ENCODE measurements around the gene LARP1. TPM values are rescaled to one million over a fixed set of nuclear protein-coding genes. Genes with fewer than 3 reads are reported as not detected.
"Not testable (repeated sequence)": the region's sequence is repeated elsewhere in the genome, so short reads cannot be mapped to it uniquely, and the experiment has no call there.

Gene LARP1
- total RNA-seq, 1 donor from 2014 or later, result 231 TPM

DNA sequence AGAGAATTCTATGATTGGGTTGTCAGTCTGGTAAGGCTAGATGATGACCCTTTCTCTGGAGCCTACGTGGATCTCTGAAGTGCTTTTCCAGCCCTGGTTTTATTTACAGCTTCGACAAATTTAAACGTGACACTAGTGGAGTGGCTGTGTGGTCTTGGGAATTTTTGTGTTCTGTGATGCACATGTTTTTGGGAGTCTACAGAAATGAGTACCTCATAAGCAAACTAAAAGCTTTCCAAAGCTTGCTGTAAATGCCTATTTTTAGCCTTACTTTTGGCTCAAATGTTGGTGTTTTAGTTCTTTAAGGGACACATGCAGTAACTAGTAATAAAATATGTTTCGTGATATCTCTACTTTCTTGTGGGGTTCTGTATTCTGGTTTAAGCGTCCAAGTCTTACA, 3.3 kb downstream of the LARP1 start:
- POLR2A ChIA-PET, result interaction anchor here (1.2 to 1.4 kb wide), 2 partner anchors 12 to 100 kb away, joined by 4 to 5 read pairs; partner anchors contain the start of gene CNOT8
- H3K36me3 Mint-ChIP-seq (ENCODE audit: low read depth), result peaks cover 10% of the 10 kb centered on the region
- intact Hi-C loops (cut with micrococcal nuclease), result loop anchor here (1.0 to 5.0 kb wide), 2 partner anchors 9 to 34 kb away; no protein-coding TSS in a partner anchor
- H3K4me3 Mint-ChIP-seq, result peak overlapping the region; percentile 79
- H3K4me1 Mint-ChIP-seq, result peaks cover 74% of the 10 kb centered on the region
- H3K9me3 Mint-ChIP-seq, result no peaks in the 10 kb centered on the region
- ATAC-seq (ENCODE audit: low read depth) (no peak), DNase-seq (no peak)
- TF ChIP-seq, protein P1, sequence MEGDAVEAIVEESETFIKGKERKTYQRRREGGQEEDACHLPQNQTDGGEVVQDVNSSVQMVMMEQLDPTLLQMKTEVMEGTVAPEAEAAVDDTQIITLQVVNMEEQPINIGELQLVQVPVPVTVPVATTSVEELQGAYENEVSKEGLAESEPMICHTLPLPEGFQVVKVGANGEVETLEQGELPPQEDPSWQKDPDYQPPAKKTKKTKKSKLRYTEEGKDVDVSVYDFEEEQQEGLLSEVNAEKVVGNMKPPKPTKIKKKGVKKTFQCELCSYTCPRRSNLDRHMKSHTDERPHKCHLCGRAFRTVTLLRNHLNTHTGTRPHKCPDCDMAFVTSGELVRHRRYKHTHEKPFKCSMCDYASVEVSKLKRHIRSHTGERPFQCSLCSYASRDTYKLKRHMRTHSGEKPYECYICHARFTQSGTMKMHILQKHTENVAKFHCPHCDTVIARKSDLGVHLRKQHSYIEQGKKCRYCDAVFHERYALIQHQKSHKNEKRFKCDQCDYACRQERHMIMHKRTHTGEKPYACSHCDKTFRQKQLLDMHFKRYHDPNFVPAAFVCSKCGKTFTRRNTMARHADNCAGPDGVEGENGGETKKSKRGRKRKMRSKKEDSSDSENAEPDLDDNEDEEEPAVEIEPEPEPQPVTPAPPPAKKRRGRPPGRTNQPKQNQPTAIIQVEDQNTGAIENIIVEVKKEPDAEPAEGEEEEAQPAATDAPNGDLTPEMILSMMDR (IDR thresholded peaks at IDR 0.05), result no peak
- CTCF ChIA-PET, result interaction anchor here (0.9 kb wide), 1 partner anchor 108 kb away, joined by 3 read pairs; no protein-coding TSS in a partner anchor
- no peaks in the 10 kb centered on the region for H3K27me3 Mint-ChIP-seq
- peak overlapping the region; percentile 77 for H3K27ac Mint-ChIP-seq

DNA sequence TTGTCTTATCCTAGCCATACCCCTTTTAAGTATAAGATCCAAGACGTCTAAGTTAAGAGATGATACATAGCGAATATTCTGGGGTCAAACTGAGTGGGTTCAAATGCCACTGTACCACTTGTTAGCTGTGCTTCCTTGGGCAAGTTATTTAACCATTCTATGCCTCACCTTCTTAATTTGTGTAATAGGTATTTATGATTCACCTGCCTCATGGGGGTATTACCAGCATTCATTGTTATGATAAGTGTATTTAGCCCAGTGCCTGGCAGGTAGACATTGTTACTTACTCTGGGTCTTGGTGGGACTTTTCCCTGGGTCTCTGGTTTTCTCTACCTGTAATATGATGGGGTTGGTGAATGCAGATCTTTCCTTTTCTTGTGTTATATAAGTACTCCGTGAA, 3.8 kb downstream of the LARP1 start:
- intact Hi-C loops (cut with micrococcal nuclease), result loop anchor here (1.0 to 5.0 kb wide), 2 partner anchors 8 to 33 kb away; no protein-coding TSS in a partner anchor
- H3K36me3 Mint-ChIP-seq (ENCODE audit: low read depth), result peaks cover 10% of the 10 kb centered on the region
- ChIA-PET CTCF (interaction anchor here (0.9 to 1.0 kb wide), 2 partner anchors 52 to 109 kb away, joined by 3 read pairs; no protein-coding TSS in a partner anchor), POLR2A (interaction anchor here (1.4 kb wide), 1 partner anchor 100 kb away, joined by 4 read pairs; the partner anchor contains the start of gene CNOT8)
- DNase-seq (no peak), ATAC-seq (ENCODE audit: low read depth) (no peak)
- H3K4me3 Mint-ChIP-seq, result peak overlapping the region; percentile 79
- H3K4me1 Mint-ChIP-seq, result peaks cover 71% of the 10 kb centered on the region
- TF ChIP-seq, protein P1 (IDR thresholded peaks at IDR 0.05), result no peak
- no peaks in the 10 kb centered on the region for H3K9me3 Mint-ChIP-seq
- no peaks in the 10 kb centered on the region for H3K27me3 Mint-ChIP-seq
- peak overlapping the region; percentile 50 for H3K27ac Mint-ChIP-seq

DNA sequence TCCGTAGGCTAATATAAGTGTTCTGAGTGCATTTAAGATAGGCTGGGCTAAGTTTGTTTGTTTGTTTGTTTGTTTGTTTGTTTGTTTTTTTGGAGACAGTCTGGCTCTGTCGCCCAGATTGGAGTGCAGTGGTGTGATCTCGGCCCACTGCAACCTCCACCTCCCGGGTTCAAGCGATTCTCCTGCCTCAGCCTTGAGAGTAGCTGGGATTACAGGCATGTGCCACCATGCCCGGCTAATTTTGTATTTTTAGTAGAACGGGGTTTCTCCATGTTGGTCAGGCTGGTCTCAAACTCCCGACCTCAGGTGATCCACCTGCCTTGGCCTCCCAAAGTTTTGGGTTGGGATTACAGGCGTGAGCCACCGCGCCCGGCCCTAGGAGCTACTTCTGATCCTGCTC, 4.7 kb downstream of the LARP1 start:
- not testable (repeated sequence) for H3K4me3 Mint-ChIP-seq; H3K27me3 Mint-ChIP-seq; H3K9me3 Mint-ChIP-seq; DNase-seq; ATAC-seq (ENCODE audit: low read depth)
- ChIA-PET CTCF (interaction anchor here (1.0 to 1.5 kb wide), 2 partner anchors 51 to 52 kb away, joined by 3 to 4 read pairs; no protein-coding TSS in a partner anchor), POLR2A (interaction anchor here (1.2 kb wide), 1 partner anchor 99 kb away, joined by 3 read pairs; the partner anchor contains the start of gene CNOT8)
- intact Hi-C loops (cut with micrococcal nuclease), result loop anchor here (2.0 to 5.0 kb wide), 2 partner anchors 17 to 32 kb away; no protein-coding TSS in a partner anchor
- peaks cover 65% of the 10 kb centered on the region for H3K4me1 Mint-ChIP-seq
- H3K36me3 Mint-ChIP-seq (ENCODE audit: low read depth), result peaks cover 11% of the 10 kb centered on the region
- H3K27ac Mint-ChIP-seq, result peak overlapping the region; percentile 81

DNA sequence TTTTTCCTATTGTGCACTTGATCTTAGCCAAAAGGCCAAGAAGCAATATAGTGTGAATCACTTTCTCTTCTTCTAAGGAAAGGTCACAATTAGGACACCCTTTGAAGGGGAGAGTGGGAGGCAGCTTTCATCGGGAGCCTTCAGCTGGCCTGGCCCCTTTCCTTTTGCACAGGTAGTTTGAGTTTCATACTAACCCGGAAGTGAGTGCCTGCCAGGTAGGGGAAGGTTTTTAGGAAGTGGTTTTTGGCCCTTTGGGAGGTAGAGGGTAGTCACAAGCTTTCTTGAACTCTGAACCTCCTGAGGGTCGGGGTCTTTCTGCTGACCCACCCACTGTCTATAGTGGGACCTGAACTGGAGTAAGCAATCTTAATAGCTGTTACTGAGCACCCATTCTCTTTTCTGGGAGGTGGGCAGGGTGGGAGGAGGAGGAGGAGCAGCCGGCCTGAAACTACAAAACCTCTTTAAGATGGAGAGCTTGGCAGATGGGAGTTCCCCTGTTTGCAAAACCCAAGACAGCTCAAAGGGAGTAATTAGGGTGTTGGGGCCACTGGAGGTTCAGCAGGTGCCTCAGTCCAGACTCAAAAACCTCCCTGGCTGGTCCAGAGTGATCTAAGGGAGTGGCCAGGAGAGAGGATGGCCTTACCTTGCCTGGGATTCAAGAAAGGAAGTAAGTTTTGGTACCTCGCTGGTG, 6.0 kb downstream of the LARP1 start:
- ChIA-PET CTCF (interaction anchor here (0.7 to 1.5 kb wide), 2 partner anchors 50 to 55 kb away, joined by 3 to 4 read pairs; no protein-coding TSS in a partner anchor), POLR2A (interaction anchor here (0.5 to 1.2 kb wide), 5 partner anchors 9 to 723 kb away, joined by 3 to 5 read pairs (median 4); partner anchors contain the start of genes CNOT8, FAM114A2 and MFAP3)
- DNase-seq (no peak), ATAC-seq (ENCODE audit: low read depth) (peak; percentile 45)
- H3K27ac Mint-ChIP-seq, result peak overlapping the region; percentile 81
- TF ChIP-seq, protein P1 (IDR thresholded peaks at IDR 0.05), result no peak
- peaks cover 14% of the 10 kb centered on the region for H3K36me3 Mint-ChIP-seq (ENCODE audit: low read depth)
- H3K4me3 Mint-ChIP-seq, result peak overlapping the region; percentile 64
- intact Hi-C loops (cut with micrococcal nuclease), result loop anchor here (1.0 to 2.0 kb wide), 2 partner anchors 8 to 16 kb away; no protein-coding TSS in a partner anchor
- no peaks in the 10 kb centered on the region for H3K27me3 Mint-ChIP-seq
- no peaks in the 10 kb centered on the region for H3K9me3 Mint-ChIP-seq
- H3K4me1 Mint-ChIP-seq, result peaks cover 77% of the 10 kb centered on the region

DNA sequence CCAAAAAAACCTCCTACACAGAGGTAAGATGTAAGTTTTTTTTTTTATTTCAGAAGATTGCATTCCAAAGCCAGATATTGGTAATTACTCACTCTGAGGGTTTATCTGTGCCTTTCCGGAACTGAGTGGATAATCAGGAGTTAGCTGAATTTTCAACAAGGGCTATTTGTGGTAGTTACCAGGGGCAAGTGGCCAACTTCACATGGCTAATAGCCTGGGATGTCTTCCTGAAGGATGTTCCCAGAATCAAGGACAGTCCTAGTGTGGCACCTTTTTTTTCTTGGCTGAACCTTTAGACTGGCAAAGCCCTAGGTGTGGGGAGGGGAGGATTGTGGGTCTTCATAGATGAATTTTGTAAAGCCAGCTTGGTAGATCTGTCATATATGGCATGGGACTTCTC, 7.1 kb downstream of the LARP1 start:
- intact Hi-C loops (cut with micrococcal nuclease), result no loop called here
- no peak for DNase-seq
- Mint-ChIP-seq H3K4me1 (peaks cover 84% of the 10 kb centered on the region), H3K9me3 (no peaks in the 10 kb centered on the region), H3K27ac (no peak overlapping the region), H3K36me3 (ENCODE audit: low read depth) (peaks cover 11% of the 10 kb centered on the region), H3K27me3 (no peaks in the 10 kb centered on the region), H3K4me3 (no peak overlapping the region)
- ChIA-PET POLR2A (no interaction called here), CTCF (interaction anchor here (0.7 kb wide), 1 partner anchor 56 kb away, joined by 3 read pairs; no protein-coding TSS in a partner anchor)
- TF ChIP-seq, protein P1 (IDR thresholded peaks at IDR 0.05), result no peak
- ATAC-seq (ENCODE audit: low read depth), result no peak
